ENCODE data around the gene DIP2C.
"Not testable (repeated sequence)": the region's sequence is repeated elsewhere in the genome, so short reads cannot be mapped to it uniquely, and the experiment has no call there.

Gene DIP2C

GRCh38 chr10:266974-267425 is 422.5 kb downstream of the DIP2C start:
- DNase-seq (ENCODE audit: low read depth) = no peak

- not testable (repeated sequence) for DNase-seq (ENCODE audit: low read depth)
These were observed 423.5 kb downstream of the DIP2C start for GRCh38 chr10:265816-266588.

DNA sequence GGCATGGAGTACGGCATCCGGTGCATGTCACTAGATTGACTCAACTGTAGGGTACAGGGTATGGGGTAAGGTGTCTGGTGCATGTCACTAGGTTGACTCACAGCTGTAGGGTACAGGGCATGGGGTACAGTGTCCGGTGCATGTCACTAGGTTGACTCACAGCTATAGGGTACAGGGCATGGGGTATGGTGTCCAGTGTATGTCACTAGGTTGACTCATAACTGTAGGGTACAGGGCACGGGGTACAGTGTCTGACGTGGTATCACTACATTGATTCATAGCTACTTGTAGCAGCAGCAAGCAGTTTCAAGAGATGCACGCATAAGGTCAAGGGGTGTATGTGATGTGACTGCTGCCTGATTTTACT is 424.4 kb downstream of the DIP2C start:
- DNase-seq (ENCODE audit: low read depth) = not testable (repeated sequence)

GRCh38 chr10:264160-265073 is 425.1 kb downstream of the DIP2C start:
- DNase-seq (ENCODE audit: low read depth) = not testable (repeated sequence)

GRCh38 chr10:260819-261429 is 428.5 kb downstream of the DIP2C start:
- DNase-seq (ENCODE audit: low read depth) = no peak

GRCh38 chr10:251982-252582 is 437.4 kb downstream of the DIP2C start:
- no peak for DNase-seq (ENCODE audit: low read depth)

GRCh38 chr10:248307-248706 is 441.2 kb downstream of the DIP2C start:
- no peak for DNase-seq (ENCODE audit: low read depth)

DNA sequence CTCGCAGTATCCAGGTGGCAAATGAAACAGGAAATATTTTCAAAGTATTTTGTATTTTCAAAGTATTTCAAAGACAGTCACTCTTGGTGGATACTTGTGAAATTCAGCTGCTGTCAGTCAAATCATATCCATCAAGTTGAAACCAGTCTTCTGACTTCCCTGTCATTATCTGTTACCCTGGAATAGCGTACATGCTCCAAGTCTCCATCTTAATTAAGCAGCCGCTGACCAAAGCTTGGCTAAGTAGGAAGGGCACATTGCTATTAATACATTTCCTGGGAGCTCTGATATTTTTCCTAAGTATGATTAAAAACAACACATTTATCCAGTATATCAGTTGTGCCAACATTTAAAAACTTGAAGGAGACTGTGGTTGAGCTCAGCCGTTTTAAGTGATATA is 442.0 kb downstream of the DIP2C start:
- DNase-seq (ENCODE audit: low read depth) = no peak

DNA sequence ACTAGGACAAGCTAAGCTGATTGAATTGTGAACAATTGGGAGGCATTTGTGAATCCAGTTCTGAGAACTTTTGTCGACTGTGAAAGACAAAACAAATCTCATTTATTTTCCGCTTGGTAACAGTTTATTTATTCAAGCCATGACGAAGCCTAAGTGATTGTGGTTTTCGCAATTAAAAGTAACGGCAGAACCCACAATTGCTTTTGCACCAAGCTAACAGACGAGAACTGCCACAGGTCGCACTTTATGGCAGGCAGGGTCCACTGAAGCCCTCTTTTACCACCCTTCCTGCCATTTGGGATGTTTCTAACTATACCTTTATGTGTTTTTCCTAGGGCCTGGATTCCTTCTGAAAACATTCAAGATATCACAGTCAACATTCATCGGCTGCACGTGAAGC is 443.0 kb downstream of the DIP2C start:
- no peak for DNase-seq (ENCODE audit: low read depth)

DNA sequence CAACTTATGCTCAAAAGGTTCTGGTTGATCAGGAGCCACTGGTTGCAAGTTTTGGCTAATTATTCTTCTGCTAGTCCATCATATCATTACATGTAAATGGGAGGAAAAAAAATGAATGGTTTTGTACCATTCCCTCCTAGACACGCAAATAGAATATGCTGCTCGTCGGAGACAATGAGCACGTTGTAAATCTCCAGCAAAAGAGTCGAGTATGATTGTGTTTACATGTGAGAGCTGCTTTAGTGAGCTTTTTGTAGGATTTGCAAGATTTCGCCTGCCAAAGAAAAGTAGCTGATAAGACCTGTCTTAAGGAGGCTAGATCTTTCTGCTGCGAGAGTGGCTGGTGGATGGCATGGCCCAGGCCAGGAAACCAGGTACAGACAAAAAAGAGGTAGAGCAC is 445.2 kb downstream of the DIP2C start:
- no peak for DNase-seq (ENCODE audit: low read depth)

GRCh38 chr10:241966-242643 is 447.4 kb downstream of the DIP2C start:
- no peak for DNase-seq (ENCODE audit: low read depth)

DNA sequence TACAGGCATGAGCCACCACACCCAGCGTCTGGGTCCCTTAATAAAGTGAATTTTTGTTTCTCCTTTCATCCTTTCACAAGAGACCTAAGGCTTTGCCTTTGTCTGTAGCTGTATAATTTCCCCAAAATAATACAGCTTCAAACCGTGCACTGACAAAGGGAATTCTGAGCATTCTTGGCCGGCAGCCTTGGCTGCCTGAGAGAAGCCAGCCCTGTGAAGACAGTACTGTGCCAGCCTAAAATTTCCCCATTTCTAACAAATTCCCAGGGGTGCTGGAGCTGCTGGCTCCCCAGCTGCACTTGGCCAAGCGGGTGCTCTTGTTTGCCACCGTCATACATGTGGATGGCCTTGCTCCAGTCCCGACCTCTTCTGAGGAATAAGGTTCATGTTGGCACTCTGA is 448.0 kb downstream of the DIP2C start:
- no peak for DNase-seq (ENCODE audit: low read depth)

DNA sequence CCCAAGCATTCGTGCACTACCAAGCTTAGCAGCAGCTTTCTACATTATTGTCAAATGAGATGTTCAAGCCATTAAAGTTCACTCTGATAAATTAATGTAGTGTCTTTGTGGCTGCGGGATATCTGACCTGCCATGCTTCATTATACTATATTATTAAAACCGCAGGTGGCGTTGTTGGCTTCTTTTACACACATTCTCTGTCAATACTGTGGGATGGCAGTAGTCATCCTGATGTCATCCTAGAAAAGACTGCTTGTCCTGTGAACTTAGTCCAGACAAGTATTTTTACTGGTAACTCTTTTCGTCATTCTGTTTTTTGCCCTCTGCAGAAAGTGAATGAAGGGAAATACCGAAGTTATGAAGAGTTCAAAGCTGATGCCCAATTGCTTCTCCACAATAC is 450.4 kb downstream of the DIP2C start:
- no peak for DNase-seq (ENCODE audit: low read depth)

- DNase-seq (ENCODE audit: low read depth) = no peak
These were observed 453.6 kb downstream of the DIP2C start for GRCh38 chr10:235915-236314.

DNA sequence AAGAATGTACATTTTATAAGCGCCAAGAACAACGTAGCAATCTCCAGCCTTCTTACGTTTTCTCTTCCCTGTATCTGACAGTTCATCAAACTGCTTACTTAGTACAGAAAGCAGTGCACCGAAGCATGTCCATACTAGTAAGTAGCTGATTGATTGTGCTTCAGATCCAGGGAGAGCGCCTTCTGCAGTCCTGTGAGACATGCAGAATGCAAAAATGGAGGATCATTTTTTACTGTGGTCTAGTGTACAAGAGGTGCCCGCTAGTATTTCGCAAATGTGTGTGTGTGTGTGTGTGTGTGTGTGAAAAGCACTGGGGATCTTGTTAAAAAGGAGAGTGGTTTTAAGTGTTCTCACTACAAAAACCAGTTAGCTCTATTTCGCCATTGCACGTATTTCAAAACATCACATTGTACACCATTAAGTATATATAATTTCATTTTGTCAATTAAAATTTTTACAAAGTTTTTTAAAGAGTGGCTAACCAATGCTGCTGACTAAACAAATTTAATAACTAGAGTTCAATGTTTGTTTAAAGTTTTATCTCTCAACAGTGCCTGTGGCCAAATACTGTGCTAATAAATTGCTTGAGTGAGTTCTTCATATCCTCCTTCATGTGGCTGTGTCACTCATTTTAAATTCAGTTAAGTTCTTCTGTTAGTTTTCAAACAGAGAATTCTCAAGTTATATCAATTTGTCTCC is 454.6 kb downstream of the DIP2C start:
- no peak for DNase-seq (ENCODE audit: low read depth)

DNA sequence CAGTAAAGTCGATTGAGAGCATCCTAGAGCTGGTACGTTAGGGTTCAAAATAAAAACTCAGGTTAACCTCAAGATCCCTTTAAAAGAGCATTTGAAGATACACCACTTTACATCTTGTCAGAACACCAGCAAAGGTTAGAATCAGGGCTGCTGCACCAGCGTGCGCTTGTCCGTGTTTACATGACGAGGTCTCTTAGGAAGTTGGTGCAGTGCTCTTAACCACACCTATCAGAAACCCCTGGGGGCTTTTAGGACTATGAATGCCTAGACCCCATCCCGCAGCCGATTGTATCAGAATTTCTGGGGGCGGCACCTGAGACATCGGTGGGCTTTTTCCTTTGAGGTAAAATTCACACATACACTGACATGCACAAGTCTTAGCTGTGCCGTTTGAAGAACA is 456.6 kb downstream of the DIP2C start:
- DNase-seq (ENCODE audit: low read depth) = no peak

GRCh38 chr10:232061-232460 is 457.4 kb downstream of the DIP2C start:
- no peak for DNase-seq (ENCODE audit: low read depth)

DNA sequence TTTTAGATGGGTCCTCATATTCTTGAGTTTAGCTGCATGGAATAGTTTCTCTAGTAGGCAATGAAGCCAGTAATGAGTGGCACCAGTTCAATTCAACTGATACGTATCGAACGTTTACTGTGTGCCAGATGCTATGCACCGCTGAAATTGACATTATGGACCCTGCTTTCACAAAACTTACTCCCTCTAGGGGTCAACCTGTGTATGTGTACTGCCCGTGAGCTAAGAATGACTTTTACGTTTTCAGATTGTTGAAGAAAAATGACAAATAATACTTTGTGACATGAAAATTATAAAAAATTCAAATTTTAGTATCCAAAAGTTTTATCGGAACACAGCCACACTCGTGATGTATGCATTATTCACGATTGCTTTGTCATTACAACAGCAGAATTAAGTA is 458.7 kb downstream of the DIP2C start:
- no peak for DNase-seq (ENCODE audit: low read depth)

DNA sequence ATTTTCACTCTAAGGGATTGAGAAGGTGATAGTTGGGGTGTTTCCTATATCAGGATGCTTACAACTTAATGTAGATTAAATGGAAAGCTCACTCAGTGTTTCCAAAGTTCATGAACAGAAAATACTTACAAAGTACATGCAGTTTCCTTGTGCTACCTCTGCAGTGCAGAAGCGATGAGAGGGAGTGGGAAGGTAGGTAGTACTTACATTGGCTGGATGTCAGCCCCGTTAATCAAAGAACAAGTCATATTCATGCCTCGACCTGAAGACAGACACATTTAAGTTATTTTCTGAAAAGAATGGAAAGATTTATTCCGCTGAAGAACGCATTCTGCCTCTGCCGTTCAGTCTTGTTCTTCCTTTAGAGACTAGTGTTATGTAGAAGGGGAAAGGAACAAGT is 461.1 kb downstream of the DIP2C start:
- DNase-seq (ENCODE audit: low read depth) = no peak

GRCh38 chr10:227014-227413 is 462.5 kb downstream of the DIP2C start:
- no peak for DNase-seq (ENCODE audit: low read depth)

DNA sequence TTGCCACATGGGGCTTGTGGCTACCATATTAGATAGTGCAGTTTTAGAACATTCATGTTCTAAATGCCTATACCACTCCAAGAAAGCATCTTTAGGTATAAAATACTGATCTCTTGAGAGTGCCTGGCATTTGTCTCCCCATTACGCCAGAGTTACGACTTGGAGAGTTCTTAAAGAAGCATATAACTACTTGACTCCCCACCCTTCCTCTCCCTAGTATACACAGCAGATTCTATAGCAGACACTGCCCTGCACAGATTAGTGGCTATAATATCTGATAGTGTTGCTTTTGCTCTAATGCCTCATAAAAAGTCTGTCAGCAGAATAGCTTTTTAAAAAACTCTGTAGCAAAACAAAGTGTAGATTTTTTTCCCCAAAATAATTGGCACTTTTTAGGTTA is 463.4 kb downstream of the DIP2C start:
- no peak for DNase-seq (ENCODE audit: low read depth)
